ENCODE measurements around the gene GSS. TPM values are rescaled to one million over a fixed set of nuclear protein-coding genes. Genes with fewer than 3 reads are reported as not detected.

GSS gene
- polyA plus RNA-seq, 1 experiment: 110 TPM

DNA sequence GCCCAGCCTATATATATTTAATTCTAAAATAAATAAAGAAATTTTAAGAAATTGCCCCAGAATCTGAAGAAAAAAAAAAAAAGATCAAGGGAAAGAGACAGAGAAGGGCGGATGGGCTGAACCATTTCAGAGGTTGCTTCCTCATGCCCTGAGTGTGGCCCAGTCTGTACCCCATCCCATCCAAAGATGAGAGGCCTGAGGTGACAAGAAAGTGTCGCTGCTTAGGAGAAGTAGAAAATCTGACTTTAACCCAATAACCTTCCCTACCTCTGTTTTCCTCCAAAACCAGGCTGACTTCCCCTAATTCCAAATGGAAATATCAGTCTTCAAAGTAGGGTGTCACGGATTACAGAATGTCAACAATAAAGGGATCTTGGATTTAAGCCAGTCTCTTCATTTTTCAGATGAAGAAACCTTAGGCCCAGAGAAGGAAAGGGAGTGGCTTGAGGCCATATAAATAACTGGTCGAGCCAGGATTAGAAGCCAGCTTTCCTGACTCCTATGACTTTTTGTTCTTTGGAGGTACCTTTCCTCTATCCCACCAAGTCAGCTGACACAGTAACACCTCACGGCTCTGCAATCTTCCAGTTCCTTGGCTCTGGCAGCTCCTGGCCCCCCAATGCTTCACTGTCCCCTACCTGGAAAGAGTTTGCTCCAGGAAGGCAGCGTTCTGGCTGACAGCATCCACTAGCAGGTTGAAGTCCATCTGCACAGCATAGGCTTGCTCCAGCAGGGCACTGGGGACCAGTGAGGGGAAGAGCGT lies 10.1 kb downstream of the GSS start:
- CTCF ChIA-PET: interaction anchor here (0.9 to 2.6 kb wide), 2 partner anchors 11 to 72 kb away, joined by 3 to 16 read pairs; no protein-coding TSS in a partner anchor
- DNase-seq (ENCODE audit: low read depth): no peak
- TF ChIP-seq, protein P1, sequence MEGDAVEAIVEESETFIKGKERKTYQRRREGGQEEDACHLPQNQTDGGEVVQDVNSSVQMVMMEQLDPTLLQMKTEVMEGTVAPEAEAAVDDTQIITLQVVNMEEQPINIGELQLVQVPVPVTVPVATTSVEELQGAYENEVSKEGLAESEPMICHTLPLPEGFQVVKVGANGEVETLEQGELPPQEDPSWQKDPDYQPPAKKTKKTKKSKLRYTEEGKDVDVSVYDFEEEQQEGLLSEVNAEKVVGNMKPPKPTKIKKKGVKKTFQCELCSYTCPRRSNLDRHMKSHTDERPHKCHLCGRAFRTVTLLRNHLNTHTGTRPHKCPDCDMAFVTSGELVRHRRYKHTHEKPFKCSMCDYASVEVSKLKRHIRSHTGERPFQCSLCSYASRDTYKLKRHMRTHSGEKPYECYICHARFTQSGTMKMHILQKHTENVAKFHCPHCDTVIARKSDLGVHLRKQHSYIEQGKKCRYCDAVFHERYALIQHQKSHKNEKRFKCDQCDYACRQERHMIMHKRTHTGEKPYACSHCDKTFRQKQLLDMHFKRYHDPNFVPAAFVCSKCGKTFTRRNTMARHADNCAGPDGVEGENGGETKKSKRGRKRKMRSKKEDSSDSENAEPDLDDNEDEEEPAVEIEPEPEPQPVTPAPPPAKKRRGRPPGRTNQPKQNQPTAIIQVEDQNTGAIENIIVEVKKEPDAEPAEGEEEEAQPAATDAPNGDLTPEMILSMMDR (IDR thresholded peaks at IDR 0.05; ENCODE audit: insufficient read depth, low read depth, low read length): no peak
- no peaks in the 10 kb centered on the region for H3K27me3 ChIP-seq (ENCODE audit: control insufficient read depth, insufficient read depth, low read length)
- no peak overlapping the region for H3K4me3 ChIP-seq (ENCODE audit: low read depth, low read length)
- peaks cover 7% of the 10 kb centered on the region for H3K36me3 ChIP-seq (ENCODE audit: control insufficient read depth, insufficient read depth, low read length)
- POLR2A ChIA-PET: no interaction called here

DNA sequence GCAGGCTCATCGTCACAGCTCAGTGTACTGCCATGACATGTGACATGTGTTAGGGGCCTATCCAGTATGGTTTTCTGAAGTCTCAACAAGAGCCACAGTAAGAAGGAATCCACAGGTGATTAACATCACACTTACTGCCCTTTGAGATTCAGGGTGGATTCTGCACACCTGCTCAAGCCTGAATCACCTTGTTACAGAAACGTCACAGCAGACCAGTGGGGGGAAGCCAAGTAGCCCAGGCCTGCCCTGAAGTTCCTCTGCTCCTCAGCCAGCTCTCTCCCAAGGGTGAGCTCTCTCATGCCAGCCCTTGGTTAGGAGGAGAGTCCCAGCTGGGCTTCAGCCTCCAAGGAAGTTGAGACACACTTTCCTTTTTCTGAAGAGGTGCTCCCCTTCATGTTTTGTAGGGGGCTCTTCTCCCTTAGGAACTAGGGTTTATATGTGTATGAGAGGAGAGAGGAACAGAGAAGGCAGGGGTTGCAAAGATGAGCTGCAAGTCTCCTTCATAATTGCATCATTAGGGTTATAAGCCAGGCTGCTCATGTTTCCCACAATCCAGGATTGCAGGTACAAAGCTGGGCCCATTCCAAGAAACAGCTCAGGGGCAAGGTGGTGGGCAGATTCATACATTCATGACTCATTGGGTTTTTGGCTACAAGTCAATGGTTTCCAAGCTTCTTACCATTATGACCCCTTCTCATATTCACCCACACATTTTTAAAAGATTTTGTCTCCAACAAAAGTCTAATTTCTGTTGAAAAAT lies 11.6 kb downstream of the GSS start:
- no peak overlapping the region for H3K4me3 ChIP-seq (ENCODE audit: low read depth, low read length)
- POLR2A ChIA-PET: no interaction called here
- CTCF ChIA-PET: interaction anchor here (1.2 to 2.6 kb wide), 4 partner anchors 9 to 70 kb away, joined by 3 to 16 read pairs (median 4); partner anchors contain the start of genes GSS and MYH7B
- TF ChIP-seq, protein P1 (IDR thresholded peaks at IDR 0.05; ENCODE audit: insufficient read depth, low read depth, low read length): no peak
- peaks cover 7% of the 10 kb centered on the region for H3K36me3 ChIP-seq (ENCODE audit: control insufficient read depth, insufficient read depth, low read length)
- DNase-seq (ENCODE audit: low read depth): no peak
- no peaks in the 10 kb centered on the region for H3K27me3 ChIP-seq (ENCODE audit: control insufficient read depth, insufficient read depth, low read length)

DNA sequence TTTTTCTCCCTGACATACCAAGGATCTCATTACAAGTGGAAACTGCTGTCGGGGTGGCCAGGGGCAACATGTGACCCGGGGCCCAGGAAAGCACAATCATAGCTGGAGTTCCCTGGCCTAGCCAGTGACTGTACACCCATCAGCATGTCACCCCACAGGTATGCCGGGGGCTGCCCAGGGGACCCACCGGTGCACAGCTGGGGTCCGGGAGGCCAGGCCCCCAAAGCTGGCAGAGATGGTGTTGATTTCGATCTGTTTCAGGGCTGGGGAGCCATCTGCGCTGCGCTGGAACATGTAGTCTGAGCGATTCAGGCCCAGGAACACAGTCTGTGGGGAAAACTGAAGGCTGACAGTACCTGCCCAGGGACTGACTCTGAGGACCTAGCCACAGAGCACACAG lies 13.3 kb downstream of the GSS start:
- ChIA-PET CTCF (interaction anchor here (0.5 to 2.6 kb wide), 3 partner anchors 68 to 408 kb away, joined by 3 to 16 read pairs (median 4); no protein-coding TSS in a partner anchor), POLR2A (no interaction called here)
- no peak overlapping the region for H3K4me3 ChIP-seq (ENCODE audit: low read depth, low read length)
- DNase-seq (ENCODE audit: low read depth): no peak
- TF ChIP-seq, protein P1 (IDR thresholded peaks at IDR 0.05; ENCODE audit: insufficient read depth, low read depth, low read length): no peak
- H3K27me3 ChIP-seq (ENCODE audit: control insufficient read depth, insufficient read depth, low read length): no peaks in the 10 kb centered on the region
- peaks cover 10% of the 10 kb centered on the region for H3K36me3 ChIP-seq (ENCODE audit: control insufficient read depth, insufficient read depth, low read length)

DNA sequence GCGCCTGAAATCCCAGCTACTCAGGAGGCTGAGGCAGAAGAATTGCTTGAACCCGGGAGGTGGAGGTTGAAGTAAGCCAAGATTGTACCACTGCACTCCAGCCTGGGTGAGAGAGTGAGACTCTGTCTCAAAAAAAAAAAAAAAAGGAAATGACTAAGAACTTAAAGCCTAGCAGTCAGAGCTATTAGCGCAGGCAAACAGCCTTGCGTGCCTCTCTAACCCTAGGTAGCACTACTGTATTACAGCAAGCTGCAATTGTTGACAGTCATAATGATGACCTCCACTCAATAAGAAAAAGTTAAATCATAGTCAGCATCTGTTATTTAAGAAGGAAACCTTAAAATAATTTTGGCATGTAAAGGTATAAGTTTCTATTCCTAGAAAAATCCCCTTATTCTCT lies 14.4 kb downstream of the GSS start:
- peaks cover 14% of the 10 kb centered on the region for H3K36me3 ChIP-seq (ENCODE audit: control insufficient read depth, insufficient read depth, low read length)
- ChIA-PET CTCF (interaction anchor here (0.7 to 1.5 kb wide), 4 partner anchors 9 to 69 kb away, joined by 3 to 5 read pairs (median 4); partner anchors contain the start of gene GGT7), POLR2A (no interaction called here)
- no peaks in the 10 kb centered on the region for H3K27me3 ChIP-seq (ENCODE audit: control insufficient read depth, insufficient read depth, low read length)
- H3K4me3 ChIP-seq (ENCODE audit: low read depth, low read length): no peak overlapping the region
- TF ChIP-seq, protein P1 (IDR thresholded peaks at IDR 0.05; ENCODE audit: insufficient read depth, low read depth, low read length): no peak
- DNase-seq (ENCODE audit: low read depth): no peak

DNA sequence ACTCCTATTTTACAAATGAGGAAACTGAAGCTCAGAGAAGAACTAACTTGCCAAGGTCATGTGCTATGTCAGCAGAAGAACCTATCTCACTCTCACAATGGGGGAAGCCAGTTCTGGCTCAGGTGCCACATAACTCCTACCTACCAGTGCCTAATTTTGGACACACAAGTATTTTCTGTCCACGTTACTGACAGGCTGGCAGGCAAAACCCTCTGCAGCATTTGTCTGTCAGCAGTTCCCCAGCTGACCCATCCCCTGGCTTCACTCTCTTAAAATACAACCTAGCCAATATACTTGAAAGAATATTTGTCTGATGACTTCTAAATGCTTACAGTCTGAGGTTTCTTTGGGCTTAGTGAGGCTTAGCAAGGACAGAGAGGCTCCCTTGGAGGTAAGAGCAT lies 15.5 kb downstream of the GSS start:
- TF ChIP-seq, protein P1 (IDR thresholded peaks at IDR 0.05; ENCODE audit: insufficient read depth, low read depth, low read length): no peak
- ChIA-PET POLR2A (no interaction called here), CTCF (no interaction called here)
- no peak for DNase-seq (ENCODE audit: low read depth)
- Histone ChIP-seq H3K27me3 (ENCODE audit: control insufficient read depth, insufficient read depth, low read length) (no peaks in the 10 kb centered on the region), H3K4me3 (ENCODE audit: low read depth, low read length) (no peak overlapping the region), H3K36me3 (ENCODE audit: control insufficient read depth, insufficient read depth, low read length) (peaks cover 13% of the 10 kb centered on the region)
